Mucosa of descending colon (tissue), 3 donors: ENCODE data around the gene HDDC3. TPM values are rescaled to one million over a fixed set of nuclear protein-coding genes. Genes with fewer than 3 reads are reported as not detected.
A peak's percentile ranks its signal among the peaks of the same experiment; 100 is the strongest.

ENCODE experiments used
- ATAC-seq: fragments of 200-7000 bp; cut with Tn5 transposase; one replicate; pipeline ENCODE4 v1.9.1; 2020; ENCODE audit warnings: mild to moderate bottlenecking, moderate library complexity
- DNase-seq, 3 donors: peaks; one replicate each; pipeline ENCODE4 v3.0.0-alpha.2; 2020
- H3K36me3 ChIP-seq: fragments of 200-600 bp; one replicate; pipeline ENCODE4 v1.8.0; 2021; ENCODE audit warnings: low read depth, mild to moderate bottlenecking
- H3K4me1 ChIP-seq: fragments of 200-600 bp; one replicate; pipeline ENCODE4 v1.8.0; 2021; ENCODE audit warnings: low read depth, mild to moderate bottlenecking
- H3K4me3 ChIP-seq: fragments of 200-600 bp; one replicate; pipeline ENCODE4 v1.8.0; 2021; ENCODE audit warnings: mild to moderate bottlenecking
- H3K9me3 ChIP-seq: fragments of 200-600 bp; one replicate; pipeline ENCODE4 v1.8.0; 2021; ENCODE audit warnings: mild to moderate bottlenecking
- CTCF ChIP-seq: fragments of 200-600 bp; IDR thresholded peaks from one replicate; pipeline ENCODE4 v1.8.0; 2022; ENCODE audit warnings: antibody characterized with exemption, mild to moderate bottlenecking
- intact Hi-C, 2 donors: fragments of 100-400 bp; cut with DNase I in 1 of 2; cut with micrococcal nuclease in 1 of 2; formaldehyde crosslinking; loops; one replicate each; pipeline versions ENCODE4 v1.11.0 to v1.11.1; 2022; cut with DNase I, micrococcal nuclease
- total RNA-seq, 3 donors: library from RNA; stranded (reverse); fragmentation: NEBNext Ultra II Directional in 2 of 3; extraction: Animal tissue kit (Norgen Biotek cat#: 25700) in 2 of 3; gene quantifications; one replicate each; pipeline versions ENCODE4 v1.2.1 to v1.2.4, GENCODE V29; 2021 to 2023
- donor health status: DM: no; HTN: no; CAD: no; lungs with moderate emphysema.
- donor health status: DM: no; HTN: no; CAD: no.
- donor health status: DM: no; HTN: yes; CAD: no.

Gene HDDC3
- total RNA-seq, 3 donors from 2014 or later = 10.7 to 23.4 (median 15.4) TPM

GRCh38 chr15:90939756-90940155 is 7.4 kb upstream of the HDDC3 start:
- intact Hi-C loops = no loop called here
- TF ChIP-seq CTCF = no peak
- DNase-seq (peak in 2 of 3 donors; percentile 9 to 15), ATAC-seq (no peak)
- Histone ChIP-seq H3K4me3 (no peak overlapping the region), H3K9me3 (no peaks in the 10 kb centered on the region), H3K36me3 (peaks cover 6% of the 10 kb centered on the region), H3K4me1 (peaks cover 10% of the 10 kb centered on the region)

GRCh38 chr15:90938261-90938660 is 5.9 kb upstream of the HDDC3 start:
- intact Hi-C loops = no loop called here
- H3K9me3 ChIP-seq = no peaks in the 10 kb centered on the region
- no peak overlapping the region for H3K4me3 ChIP-seq
- ATAC-seq (no peak), DNase-seq (no peak)
- peaks cover 6% of the 10 kb centered on the region for H3K36me3 ChIP-seq
- TF ChIP-seq CTCF = no peak
- peaks cover 10% of the 10 kb centered on the region for H3K4me1 ChIP-seq

- Histone ChIP-seq H3K9me3 (no peaks in the 10 kb centered on the region), H3K4me3 (no peak overlapping the region), H3K36me3 (peaks cover 6% of the 10 kb centered on the region), H3K4me1 (peaks cover 14% of the 10 kb centered on the region)
- intact Hi-C loops = no loop called here
- DNase-seq = no peak
- ATAC-seq = no peak
- TF ChIP-seq CTCF = no peak
Observed at GRCh38 chr15:90936823-90937222, 4.5 kb upstream of the HDDC3 start.

GRCh38 chr15:90934949-90935751 is 2.8 kb upstream of the HDDC3 start, which contains the start of gene UNC45A:
Gene UNC45A (plus strand): TSS chr15:90935285. CDS start chr15:90935325, 40 bp downstream.
- intact Hi-C loops = no loop called here
- H3K4me1 ChIP-seq = peaks cover 26% of the 10 kb centered on the region

GRCh38 chr15:90934256-90934948 is 2.1 kb upstream of the HDDC3 start:
- peak overlapping the region; percentile 42 for H3K4me3 ChIP-seq
- peak; percentile 92 for TF ChIP-seq CTCF
- intact Hi-C loops = no loop called here
- ATAC-seq (peak; percentile 61), DNase-seq (peak; percentile 93 to 94 (median 94))
- H3K36me3 ChIP-seq = no peaks in the 10 kb centered on the region
- peaks cover 26% of the 10 kb centered on the region for H3K4me1 ChIP-seq
- no peaks in the 10 kb centered on the region for H3K9me3 ChIP-seq

More at GRCh38 chr15:90934949-90935751, 2.8 kb upstream of the HDDC3 start, which contains the start of gene UNC45A:
- peaks cover under 1% of the 10 kb centered on the region for H3K36me3 ChIP-seq
- peak; percentile 97 to 98 (median 98) for DNase-seq
- ATAC-seq = peak; percentile 82
- peak within 1 kb of the TSS; percentile 42 for H3K4me3 ChIP-seq
- no peak for TF ChIP-seq CTCF
- no peaks in the 10 kb centered on the region for H3K9me3 ChIP-seq
